HCT116 (cell line): Measurements from ENCODE around the gene COMMD4. TPM values are rescaled to one million over a fixed set of nuclear protein-coding genes. Genes with fewer than 3 reads are reported as not detected.

ENCODE experiments used
- ATAC-seq: fragments of 200-7000 bp; cut with Tn5 transposase; 2 replicates; pipeline ENCODE4 v1.9.1; 2020; ENCODE audit warnings: mild to moderate bottlenecking, moderate library complexity
- BruUV-seq: library from RNA; stranded (reverse); fragments of 400-500 nt; replicated peaks from 2 replicates; lab custom pipeline; 2021; lab: Mats Ljungman, UMichigan
- CTCF ChIA-PET: fragments of 300-600 bp; sonication (Branson Sonifier 250); formaldehyde crosslinking; loops from one replicate; lab custom pipeline; 2021; ENCODE audit warnings: antibody characterized with exemption; lab: Charles Lee
- POLR2A ChIA-PET: fragments of 300-600, 350-600 bp; sonication (Branson Sonifier 250); formaldehyde crosslinking; loops from one replicate; lab custom pipeline; 2021; ENCODE audit warnings: antibody characterized with exemption; lab: Charles Lee
- RAD21 ChIA-PET, 2 experiments: fragments of 300-600 bp; sonication (Branson Sonifier 250); formaldehyde crosslinking; loops; one replicate each; lab custom pipeline; 2023; ENCODE audit warnings: low total read pairs in 2 of 2; ENCODE audit not compliant: uncharacterized antibody in 2 of 2, unreplicated experiment in 2 of 2, low non-redundant PET in 1 of 2; lab: Charles Lee
- DNase-seq: peaks from one replicate; pipeline ENCODE4 v3.0.0-alpha.2; 2010; ENCODE audit warnings: low read depth, low spot score
- H2AFZ ChIP-seq: fragments of 200-600 bp; shearing (Covaris generic), sonication (generic); 2 replicates; pipeline ENCODE4 v1.6.1; 2017; ENCODE audit warnings: low read depth, mixed run types, mixed read lengths, antibody characterized with exemption, low read length; ENCODE audit not compliant: poor library complexity, severe bottlenecking
- H3K27ac ChIP-seq: 2 replicates; pipeline ENCODE4 v1.5.1; 2012; ENCODE audit warnings: low read depth, low read length
- H3K27me3 ChIP-seq: fragments of 200-600 bp; sonication (generic); 2 replicates; pipeline ENCODE4 v1.6.1; 2016; ENCODE audit warnings: mixed run types, low read length, mixed read lengths; ENCODE audit not compliant: insufficient read depth
- H3K36me3 ChIP-seq, 2 experiments: fragments of 200-500 bp in 1 of 2; fragments of 200-600 bp in 1 of 2; sonication (Bioruptor generic) in 1 of 2; sonication (generic) in 1 of 2; 2 replicates each; pipeline versions ENCODE4 v1.5.1 to v1.6.1; 2014 to 2016; ENCODE audit warnings: low read length in 2 of 2, inconsistent platforms in 1 of 2, mixed read lengths in 1 of 2, mixed run types in 1 of 2; ENCODE audit not compliant: insufficient read depth in 2 of 2, control insufficient read depth in 1 of 2
- H3K4me1 ChIP-seq, 2 experiments: fragments of 200-600 bp in 1 of 2; sonication (generic) in 1 of 2; 2 replicates each; pipeline versions ENCODE4 v1.5.1 to v1.6.1; 2012 to 2017; ENCODE audit warnings: low read length in 2 of 2, inconsistent platforms in 1 of 2, mild to moderate bottlenecking in 1 of 2, mixed read lengths in 1 of 2, mixed run types in 1 of 2, moderate library complexity in 1 of 2; ENCODE audit not compliant: insufficient read depth in 2 of 2, control insufficient read depth in 1 of 2
- H3K4me2 ChIP-seq: fragments of 200-600 bp; sonication (generic); 2 replicates; pipeline ENCODE4 v1.6.1; 2017; ENCODE audit warnings: mixed run types, low read length, mixed read lengths
- H3K4me3 ChIP-seq, 2 experiments: fragments of 200-600 bp in 1 of 2; sonication (generic) in 1 of 2; replicated peaks in 1 of 2; 2 replicates each; pipeline ENCODE4 v1.5.1; 2011 to 2016; ENCODE audit warnings: low read length in 2 of 2, control low read depth in 1 of 2, low read depth in 1 of 2, mild to moderate bottlenecking in 1 of 2, mixed read lengths in 1 of 2, mixed run types in 1 of 2
- H3K79me2 ChIP-seq: fragments of 200-600 bp; sonication (generic); 2 replicates; pipeline ENCODE4 v1.6.1; 2017; ENCODE audit warnings: mild to moderate bottlenecking, mixed run types, low read length, moderate library complexity, mixed read lengths; ENCODE audit not compliant: insufficient read depth
- H3K9ac ChIP-seq: fragments of 200-600 bp; sonication (generic); 2 replicates; pipeline ENCODE4 v1.6.1; 2016; ENCODE audit warnings: low read length, mixed read lengths
- H3K9me2 ChIP-seq: fragments of 200-600 bp; sonication (generic), shearing (Covaris generic); 2 replicates; pipeline ENCODE4 v1.6.1; 2017; ENCODE audit warnings: mixed run types, mild to moderate bottlenecking, moderate library complexity; ENCODE audit not compliant: insufficient read depth
- H3K9me3 ChIP-seq, 2 experiments: fragments of 200-500 bp in 1 of 2; fragments of 200-600 bp in 1 of 2; sonication (Bioruptor generic) in 1 of 2; sonication (generic) in 1 of 2; 2 replicates each; pipeline ENCODE4 v1.6.1; 2014 to 2017; ENCODE audit warnings: low read length in 2 of 2, mixed read lengths in 2 of 2, inconsistent platforms in 1 of 2, low read depth in 1 of 2, mild to moderate bottlenecking in 1 of 2, mixed run types in 1 of 2, moderate library complexity in 1 of 2; ENCODE audit not compliant: control insufficient read depth in 1 of 2, insufficient read depth in 1 of 2
- H4K20me1 ChIP-seq: fragments of 200-600 bp; sonication (generic), shearing (Covaris generic); 2 replicates; pipeline ENCODE4 v1.6.1; 2017; ENCODE audit warnings: mixed run types, mild to moderate bottlenecking, moderate library complexity; ENCODE audit not compliant: insufficient read depth
- ATF3 ChIP-seq: IDR thresholded peaks from 2 replicates; pipeline ENCODE4 v1.6.1; 2012
- CBX3 ChIP-seq: IDR thresholded peaks from 2 replicates; pipeline ENCODE4 v1.6.1; 2012; ENCODE audit warnings: low read depth
- CTCF ChIP-seq, 3 experiments: fragments of 200-600 bp in 1 of 3; sonication (generic) in 1 of 3; IDR thresholded peaks in 2 of 3; conservative IDR thresholded peaks in 1 of 3; 2 replicates each; pipeline ENCODE4 v1.5.1; 2012 to 2017; ENCODE audit warnings: low read depth in 2 of 3, low read length in 2 of 3, antibody characterized with exemption in 1 of 3, borderline replicate concordance in 1 of 3, control low read depth in 1 of 3, mild to moderate bottlenecking in 1 of 3, mixed read lengths in 1 of 3, mixed run types in 1 of 3, moderate library complexity in 1 of 3; ENCODE audit not compliant: insufficient read depth in 1 of 3
- ELF1 ChIP-seq: IDR thresholded peaks from 2 replicates; pipeline ENCODE4 v1.6.1; 2012; ENCODE audit warnings: low read depth, borderline replicate concordance
- EZH2 ChIP-seq: fragments of 200-600 bp; sonication (generic); IDR thresholded peaks from 2 replicates; pipeline ENCODE4 v1.6.1; 2017; ENCODE audit warnings: antibody characterized with exemption, mixed run types
- EZH2phosphoT487 ChIP-seq: fragments of 200-600 bp; IDR thresholded peaks from 2 replicates; pipeline ENCODE4 v1.6.1; 2018; ENCODE audit warnings: antibody characterized with exemption, borderline replicate concordance
- FOSL1 ChIP-seq: IDR thresholded peaks from 2 replicates; pipeline ENCODE4 v1.6.1; 2012; ENCODE audit warnings: low read depth
- JUND ChIP-seq: IDR thresholded peaks from 2 replicates; pipeline ENCODE4 v1.6.1; 2012
- MAX ChIP-seq: IDR thresholded peaks from 2 replicates; pipeline ENCODE4 v1.6.1; 2012
- POLR2A ChIP-seq: IDR thresholded peaks from 2 replicates; pipeline ENCODE4 v1.7.0; 2011; ENCODE audit warnings: borderline replicate concordance; ENCODE audit not compliant: insufficient read depth, insufficient read length; ENCODE audit errors: extremely low read depth
- POLR2AphosphoS5 ChIP-seq: IDR thresholded peaks from 2 replicates; pipeline ENCODE4 v1.6.1; 2011; ENCODE audit warnings: mild to moderate bottlenecking, low read depth, low read length, moderate library complexity
- REST ChIP-seq: IDR thresholded peaks from 2 replicates; pipeline ENCODE4 v1.6.1; 2012; ENCODE audit warnings: low read depth
- SIN3A ChIP-seq: IDR thresholded peaks from 2 replicates; pipeline ENCODE4 v1.6.1; 2012; ENCODE audit warnings: low read depth
- SP1 ChIP-seq: IDR thresholded peaks from 2 replicates; pipeline ENCODE4 v1.6.1; 2012; ENCODE audit warnings: low read depth
- SRF ChIP-seq: IDR thresholded peaks from 2 replicates; pipeline ENCODE4 v1.6.1; 2012; ENCODE audit warnings: low read depth
- TCF7L2 ChIP-seq: IDR thresholded peaks from 2 replicates; pipeline ENCODE4 v1.7.0; 2011; ENCODE audit warnings: borderline replicate concordance, inconsistent platforms; ENCODE audit not compliant: insufficient read depth, insufficient read length; ENCODE audit errors: extremely low read depth
- YY1 ChIP-seq: IDR thresholded peaks from 2 replicates; pipeline ENCODE4 v1.6.1; 2011; ENCODE audit warnings: low read length, low read depth, moderate library complexity, mild to moderate bottlenecking; ENCODE audit not compliant: insufficient replicate concordance; ENCODE audit errors: extremely low read depth
- ZBTB33 ChIP-seq: IDR thresholded peaks from 2 replicates; pipeline ENCODE4 v1.6.1; 2011; ENCODE audit warnings: mild to moderate bottlenecking, low read length, moderate library complexity; ENCODE audit not compliant: insufficient replicate concordance; ENCODE audit errors: extremely low read depth
- ZFX ChIP-seq: fragments of 450-650 bp; IDR thresholded peaks from 2 replicates; pipeline ENCODE4 v1.6.1; 2017
- ZNF274 ChIP-seq: fragments of 200-500 bp; sonication (Bioruptor generic); IDR thresholded peaks from 2 replicates; pipeline ENCODE4 v1.6.1; 2014; ENCODE audit warnings: mild to moderate bottlenecking, low read depth, low read length, inconsistent platforms
- intact Hi-C: fragments of 100-400 bp; cut with micrococcal nuclease; formaldehyde crosslinking; loops from 2 replicates; pipeline ENCODE4 v1.10.0; 2022
- total RNA-seq: library from RNA; stranded (reverse); gene quantifications from one replicate; pipeline ENCODE4 v1.2.1, GENCODE V29; 2021; ENCODE audit not compliant: unreplicated experiment

Gene COMMD4
- total RNA-seq, 1 experiment from 2014 or later, result 141 TPM

- peaks cover 4 to 13% of the 10 kb centered on the region in 2 experiments; a peak in 2 of 4 replicates for H3K36me3 ChIP-seq
- no peaks in the 10 kb centered on the region for H3K27me3 ChIP-seq
- H3K4me3 ChIP-seq, result no peak overlapping the region
- no peaks in the 10 kb centered on the region for H3K9me3 ChIP-seq
- no peak overlapping the region for H2AFZ ChIP-seq
- ChIA-PET CTCF (no interaction called here), RAD21 (no interaction called here), POLR2A (no interaction called here)
- H3K9me2 ChIP-seq, result no peaks in the 10 kb centered on the region
- H3K27ac ChIP-seq, result no peak overlapping the region
- H3K79me2 ChIP-seq, result no peaks in the 10 kb centered on the region; the same call in 1 of the 2 replicates
- no peaks in the 10 kb centered on the region for H3K4me1 ChIP-seq
- intact Hi-C loops, result no loop called here
- ATAC-seq (no peak), DNase-seq (no peak)
- TF ChIP-seq ZNF274 (no peak), SIN3A (no peak), ELF1 (no peak), CTCF (IDR thresholded peaks at IDR 0.05 in 2 of 3, conservative IDR thresholded peaks at IDR 0.05 in 1 of 3; ENCODE audit: borderline replicate concordance in 1 of 3, insufficient read depth in 1 of 3, low read depth in 2 of 3, low read length in 2 of 3) (no peak), POLR2AphosphoS5 (no peak), ATF3 (no peak), SRF (no peak), YY1 (no peak), POLR2A (no peak), EZH2 (no peak), EZH2phosphoT487 (no peak), CBX3 (no peak), JUND (no peak), ZBTB33 (no peak), ZFX (no peak), MAX (no peak), REST (no peak), FOSL1 (no peak), SP1 (no peak), TCF7L2 (no peak)
- BruUV-seq, result no TSS peak
- no peak overlapping the region for H3K9ac ChIP-seq
- no peak overlapping the region for H3K4me2 ChIP-seq
- H4K20me1 ChIP-seq, result no peaks in the 10 kb centered on the region
Observed at GRCh38 chr15:75361361-75361988, 25.6 kb downstream of the COMMD4 start.
